GM10248 (cell line): ENCODE measurements around the gene SLC25A14.
A peak's percentile ranks its signal among the peaks of the same experiment; 100 is the strongest.

Experiments used
- CTCF ChIA-PET: fragments of 300-600 bp; sonication (Branson Sonifier 250); formaldehyde crosslinking; extraction: SDS; loops from one replicate; lab custom pipeline; 2021; ENCODE audit warnings: antibody characterized with exemption; lab: Yijun Ruan, JAX
- POLR2A ChIA-PET: fragments of 350-650 bp; sonication (Branson Sonifier 250); formaldehyde crosslinking; extraction: SDS; loops from one replicate; lab custom pipeline; 2020; ENCODE audit warnings: antibody characterized with exemption; lab: Yijun Ruan, JAX
- DNase-seq: peaks from one replicate; pipeline ENCODE4 v3.0.0; 2012; ENCODE audit errors: extremely low spot score
- TF ChIP-seq, protein P1 (sequence below): IDR thresholded peaks from 2 replicates; pipeline ENCODE4 v1.5.1; 2012; ENCODE audit warnings: mild to moderate bottlenecking, low read depth; ENCODE audit errors: extremely low read depth, missing control alignments, control extremely low read depth

Gene SLC25A14

DNA sequence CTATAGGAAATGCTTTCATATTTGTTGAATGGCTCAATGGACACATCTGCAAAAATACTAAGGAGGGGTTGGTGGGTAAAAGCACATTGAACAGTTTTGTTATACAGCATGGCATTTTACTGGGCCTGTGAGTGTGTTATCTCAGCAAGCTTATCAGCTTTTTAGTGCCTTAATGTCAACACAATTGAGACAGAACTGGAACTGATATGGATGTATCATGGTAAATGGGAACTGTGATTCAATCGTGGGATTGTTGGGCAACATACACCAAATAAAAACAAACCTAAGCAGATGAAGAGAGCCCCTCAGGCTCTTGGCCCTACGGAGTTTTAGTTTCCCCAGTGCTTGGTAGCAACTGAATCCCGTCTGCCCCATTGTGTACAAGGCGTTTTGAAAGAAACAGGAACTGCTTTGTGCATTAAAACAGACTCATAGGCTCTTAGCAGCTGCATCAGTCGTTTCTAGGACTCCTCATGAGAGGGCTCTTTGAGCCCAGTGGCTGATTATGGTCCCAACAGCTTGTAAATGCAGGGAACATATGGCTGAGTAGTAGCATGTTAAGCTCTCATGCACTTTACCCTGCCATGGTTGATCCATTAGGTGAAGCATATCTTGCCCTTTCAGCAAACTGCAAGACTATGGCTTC lies 38.4 kb downstream of the SLC25A14 start:
- CTCF ChIA-PET: no interaction called here
- TF ChIP-seq, protein P1, sequence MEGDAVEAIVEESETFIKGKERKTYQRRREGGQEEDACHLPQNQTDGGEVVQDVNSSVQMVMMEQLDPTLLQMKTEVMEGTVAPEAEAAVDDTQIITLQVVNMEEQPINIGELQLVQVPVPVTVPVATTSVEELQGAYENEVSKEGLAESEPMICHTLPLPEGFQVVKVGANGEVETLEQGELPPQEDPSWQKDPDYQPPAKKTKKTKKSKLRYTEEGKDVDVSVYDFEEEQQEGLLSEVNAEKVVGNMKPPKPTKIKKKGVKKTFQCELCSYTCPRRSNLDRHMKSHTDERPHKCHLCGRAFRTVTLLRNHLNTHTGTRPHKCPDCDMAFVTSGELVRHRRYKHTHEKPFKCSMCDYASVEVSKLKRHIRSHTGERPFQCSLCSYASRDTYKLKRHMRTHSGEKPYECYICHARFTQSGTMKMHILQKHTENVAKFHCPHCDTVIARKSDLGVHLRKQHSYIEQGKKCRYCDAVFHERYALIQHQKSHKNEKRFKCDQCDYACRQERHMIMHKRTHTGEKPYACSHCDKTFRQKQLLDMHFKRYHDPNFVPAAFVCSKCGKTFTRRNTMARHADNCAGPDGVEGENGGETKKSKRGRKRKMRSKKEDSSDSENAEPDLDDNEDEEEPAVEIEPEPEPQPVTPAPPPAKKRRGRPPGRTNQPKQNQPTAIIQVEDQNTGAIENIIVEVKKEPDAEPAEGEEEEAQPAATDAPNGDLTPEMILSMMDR: no peak
- POLR2A ChIA-PET: no interaction called here
- no peak for DNase-seq

GRCh38 chrX:130385520-130385919 lies 45.8 kb downstream of the SLC25A14 start, which contains the start of gene GPR119:
GPR119 (minus strand) TSS chrX:130385674; CDS start chrX:130385447, 227 bp downstream.
- TF ChIP-seq, protein P1: no peak
- ChIA-PET POLR2A (no interaction called here), CTCF (interaction anchor here (1.1 kb wide), 1 partner anchor 9 kb away, joined by 3 read pairs; no protein-coding TSS in a partner anchor)
- DNase-seq: no peak

DNA sequence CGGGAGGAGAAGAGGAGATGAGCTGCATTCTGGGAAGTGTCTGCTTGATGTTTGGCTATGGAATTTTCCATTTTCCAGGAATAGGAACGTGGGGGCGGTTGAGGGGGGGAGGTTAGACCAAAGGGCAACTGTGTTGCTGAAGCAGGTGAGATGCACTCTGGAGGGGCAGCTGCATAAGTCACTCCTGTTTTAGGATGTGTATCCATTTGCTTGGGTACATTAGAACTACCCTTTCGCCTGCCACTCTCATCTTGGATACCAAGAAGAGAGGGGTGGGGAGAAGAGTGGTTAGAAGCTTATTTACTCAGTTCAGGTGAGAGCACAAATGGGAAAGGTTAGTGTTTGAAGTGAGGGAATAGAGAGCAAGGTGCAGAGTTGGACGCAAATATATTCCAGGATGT lies 46.7 kb downstream of the SLC25A14 start:
- DNase-seq: no peak
- POLR2A ChIA-PET: no interaction called here
- CTCF ChIA-PET: no interaction called here
- TF ChIP-seq, protein P1: no peak

DNA sequence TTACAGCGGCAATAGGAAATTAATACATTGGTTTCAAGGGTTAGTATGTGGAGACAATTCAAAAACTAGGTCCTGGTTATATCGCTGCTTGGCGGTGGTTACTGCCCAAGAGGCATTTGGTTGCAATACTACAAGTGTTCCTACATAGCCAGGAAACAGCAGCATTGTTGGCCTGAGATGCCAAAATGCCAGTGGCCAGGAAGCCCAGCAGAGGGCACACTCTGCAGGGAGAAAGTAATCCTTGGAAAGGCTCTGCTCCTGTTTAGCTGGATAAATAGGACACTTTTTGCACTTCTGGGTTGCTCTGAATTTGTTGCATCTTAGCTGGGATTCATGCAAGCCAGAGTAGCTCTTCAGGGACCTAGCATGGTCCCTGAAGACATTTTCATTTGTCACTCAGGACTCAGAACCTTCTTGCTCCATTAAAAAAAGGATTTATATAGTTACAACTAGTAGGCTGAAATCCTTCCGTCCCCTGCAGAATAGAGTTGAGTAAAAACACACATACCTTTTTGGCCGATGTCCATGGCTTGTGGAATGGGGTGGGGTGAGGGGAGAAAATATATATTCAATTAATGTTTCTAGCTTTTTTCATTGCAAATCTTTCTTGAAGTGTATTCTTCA lies 53.8 kb downstream of the SLC25A14 start:
- CTCF ChIA-PET: interaction anchor here (1.1 to 2.0 kb wide), 4 partner anchors 9 to 523 kb away, joined by 3 to 10 read pairs (median 4); partner anchors contain the start of genes GPR119 and RBMX2
- POLR2A ChIA-PET: no interaction called here
- TF ChIP-seq, protein P1: no peak
- DNase-seq: no peak

DNA sequence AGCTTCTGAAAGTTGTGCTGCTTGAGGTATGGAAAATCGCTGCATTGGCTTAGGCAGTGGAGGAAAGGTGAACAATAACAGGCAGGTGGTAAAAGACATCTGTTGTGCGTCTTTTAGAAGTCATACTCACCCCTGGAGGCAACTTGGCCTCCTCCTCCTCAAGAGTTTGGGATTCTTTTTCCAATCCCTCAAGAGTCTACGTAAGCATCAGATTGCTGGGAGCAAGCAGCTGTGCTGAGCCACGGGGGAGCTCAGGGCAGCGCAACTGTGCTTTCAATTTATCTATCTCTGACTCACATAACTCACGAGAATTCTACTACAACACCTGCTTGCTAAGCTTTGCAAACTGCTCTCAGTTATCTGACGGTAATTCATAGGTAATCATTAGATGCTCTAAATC lies 55.6 kb downstream of the SLC25A14 start:
- CTCF ChIA-PET: no interaction called here
- DNase-seq: no peak
- POLR2A ChIA-PET: no interaction called here
- TF ChIP-seq, protein P1: no peak

- DNase-seq: peak; percentile 90
- ChIA-PET POLR2A (no interaction called here), CTCF (interaction anchor here (3.0 kb wide), 1 partner anchor 9 kb away, joined by 10 read pairs; no protein-coding TSS in a partner anchor)
- TF ChIP-seq, protein P1: no peak
Measured at GRCh38 chrX:130401415-130402207, 61.9 kb downstream of the SLC25A14 start, which contains the start of gene RBMX2. RBMX2 (plus strand) TSS chrX:130401987; CDS start chrX:130402033, 46 bp downstream.
